ENCODE measurements around the gene C10orf71. TPM values are rescaled to one million over a fixed set of nuclear protein-coding genes. Genes with fewer than 3 reads are reported as not detected.

Gene C10orf71
- total RNA-seq, 1 experiment from 2014 or later: not detected

DNA sequence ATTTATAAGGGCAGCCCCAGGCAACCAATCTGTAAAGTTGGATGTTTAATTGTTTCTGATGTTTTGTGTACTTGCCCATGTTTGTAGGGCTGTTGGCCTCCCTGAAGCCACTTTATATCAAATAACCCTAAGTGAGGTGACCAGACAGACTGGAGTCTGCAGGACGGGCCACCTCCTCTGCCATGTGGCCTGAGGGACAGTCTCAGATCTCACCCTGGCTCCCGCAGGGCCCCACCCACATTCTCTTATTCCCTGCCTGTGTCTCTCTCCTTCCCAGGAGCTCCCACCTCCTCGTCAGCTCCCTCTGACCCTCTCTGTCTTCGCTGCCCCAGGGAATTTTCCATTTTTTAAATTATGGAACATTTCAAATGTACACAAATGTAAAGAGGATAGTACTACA, 9.5 kb upstream of the C10orf71 start:
- Histone ChIP-seq H3K27ac (ENCODE audit: low read depth, low read length, poor library complexity, severe bottlenecking) (no peak overlapping the region), H3K4me3 (ENCODE audit: low read depth, low read length, poor library complexity, severe bottlenecking) (no peak overlapping the region), H3K36me3 (ENCODE audit: insufficient read depth, low read length, poor library complexity, severe bottlenecking) (no peaks in the 10 kb centered on the region), H3K4me1 (ENCODE audit: insufficient read depth, low read length, poor library complexity, severe bottlenecking) (no peaks in the 10 kb centered on the region), H3K9me3 (ENCODE audit: low read depth, low read length, poor library complexity, severe bottlenecking) (no peaks in the 10 kb centered on the region), H3K27me3 (replicated peaks; ENCODE audit: insufficient read depth, low read depth, low read length, poor library complexity) (peaks cover 3% of the 10 kb centered on the region)
- ChIA-PET CTCF (no interaction called here), POLR2A (ENCODE audit: low non-redundant PET) (no interaction called here)
- DNase-seq (ENCODE audit: low spot score): no peak
- intact Hi-C loops (cut with micrococcal nuclease; ENCODE audit: unreplicated experiment): no loop called here
- no TSS peak for BruUV-seq (replicated peaks)
- TF ChIP-seq, protein P1, sequence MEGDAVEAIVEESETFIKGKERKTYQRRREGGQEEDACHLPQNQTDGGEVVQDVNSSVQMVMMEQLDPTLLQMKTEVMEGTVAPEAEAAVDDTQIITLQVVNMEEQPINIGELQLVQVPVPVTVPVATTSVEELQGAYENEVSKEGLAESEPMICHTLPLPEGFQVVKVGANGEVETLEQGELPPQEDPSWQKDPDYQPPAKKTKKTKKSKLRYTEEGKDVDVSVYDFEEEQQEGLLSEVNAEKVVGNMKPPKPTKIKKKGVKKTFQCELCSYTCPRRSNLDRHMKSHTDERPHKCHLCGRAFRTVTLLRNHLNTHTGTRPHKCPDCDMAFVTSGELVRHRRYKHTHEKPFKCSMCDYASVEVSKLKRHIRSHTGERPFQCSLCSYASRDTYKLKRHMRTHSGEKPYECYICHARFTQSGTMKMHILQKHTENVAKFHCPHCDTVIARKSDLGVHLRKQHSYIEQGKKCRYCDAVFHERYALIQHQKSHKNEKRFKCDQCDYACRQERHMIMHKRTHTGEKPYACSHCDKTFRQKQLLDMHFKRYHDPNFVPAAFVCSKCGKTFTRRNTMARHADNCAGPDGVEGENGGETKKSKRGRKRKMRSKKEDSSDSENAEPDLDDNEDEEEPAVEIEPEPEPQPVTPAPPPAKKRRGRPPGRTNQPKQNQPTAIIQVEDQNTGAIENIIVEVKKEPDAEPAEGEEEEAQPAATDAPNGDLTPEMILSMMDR (conservative IDR thresholded peaks at IDR 0.05; ENCODE audit: low read depth, low read length): no peak
- no peak for TF ChIP-seq EZH2 (IDR thresholded peaks at IDR 0.05; ENCODE audit: borderline replicate concordance, low read depth, low read length, poor library complexity, severe bottlenecking)

DNA sequence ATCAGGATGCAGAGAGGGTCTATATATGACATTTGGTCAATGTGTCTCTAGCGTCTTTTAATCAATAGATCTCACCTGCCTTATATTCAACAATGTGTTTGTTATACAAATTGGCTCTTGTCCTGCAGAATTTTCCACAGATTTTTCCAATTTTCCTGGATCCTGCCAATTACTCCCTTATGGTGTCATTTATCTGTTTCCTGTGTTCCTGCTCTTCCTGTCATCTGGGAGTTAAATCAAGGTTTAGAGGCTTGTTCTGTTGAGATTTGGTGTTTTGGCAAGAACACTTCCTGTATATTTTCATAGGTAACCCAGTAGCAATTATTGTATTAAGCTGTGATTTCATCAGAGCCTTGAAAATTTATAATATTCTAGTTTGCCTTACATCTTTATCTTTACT, 8.8 kb upstream of the C10orf71 start:
- ChIA-PET POLR2A (ENCODE audit: low non-redundant PET) (no interaction called here), CTCF (no interaction called here)
- no peak overlapping the region for H3K27ac ChIP-seq (ENCODE audit: low read depth, low read length, poor library complexity, severe bottlenecking)
- no peak for DNase-seq (ENCODE audit: low spot score)
- intact Hi-C loops (cut with micrococcal nuclease; ENCODE audit: unreplicated experiment): no loop called here
- no peak for TF ChIP-seq EZH2 (IDR thresholded peaks at IDR 0.05; ENCODE audit: borderline replicate concordance, low read depth, low read length, poor library complexity, severe bottlenecking)
- TF ChIP-seq, protein P1 (conservative IDR thresholded peaks at IDR 0.05; ENCODE audit: low read depth, low read length): no peak
- BruUV-seq (replicated peaks): no TSS peak
- no peaks in the 10 kb centered on the region for H3K36me3 ChIP-seq (ENCODE audit: insufficient read depth, low read length, poor library complexity, severe bottlenecking)
- no peaks in the 10 kb centered on the region for H3K4me1 ChIP-seq (ENCODE audit: insufficient read depth, low read length, poor library complexity, severe bottlenecking)
- peaks cover 3% of the 10 kb centered on the region for H3K27me3 ChIP-seq (replicated peaks; ENCODE audit: insufficient read depth, low read depth, low read length, poor library complexity)
- no peak overlapping the region for H3K4me3 ChIP-seq (ENCODE audit: low read depth, low read length, poor library complexity, severe bottlenecking)
- no peaks in the 10 kb centered on the region for H3K9me3 ChIP-seq (ENCODE audit: low read depth, low read length, poor library complexity, severe bottlenecking)

DNA sequence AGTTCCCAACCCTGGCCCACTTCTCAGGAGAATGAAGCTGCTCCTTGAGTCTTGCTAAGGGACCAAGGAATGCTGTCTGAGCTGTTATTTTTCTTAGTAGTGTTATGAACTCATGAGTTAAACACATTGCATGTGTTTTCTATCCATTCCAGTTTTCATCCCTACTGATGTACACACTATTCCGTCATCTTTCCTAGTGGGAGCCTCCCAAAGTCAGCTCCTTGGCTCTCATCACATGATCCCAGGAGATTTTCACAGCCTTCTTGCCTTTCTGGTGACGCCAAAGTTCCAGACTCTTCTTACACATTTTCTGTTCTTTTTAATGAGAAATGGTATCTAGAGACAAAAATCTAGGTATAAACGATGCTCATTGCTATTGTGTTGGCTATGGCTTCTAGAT, 8.4 kb upstream of the C10orf71 start:
- no peak overlapping the region for H3K27ac ChIP-seq (ENCODE audit: low read depth, low read length, poor library complexity, severe bottlenecking)
- intact Hi-C loops (cut with micrococcal nuclease; ENCODE audit: unreplicated experiment): no loop called here
- no peak for DNase-seq (ENCODE audit: low spot score)
- no peak for TF ChIP-seq EZH2 (IDR thresholded peaks at IDR 0.05; ENCODE audit: borderline replicate concordance, low read depth, low read length, poor library complexity, severe bottlenecking)
- TF ChIP-seq, protein P1 (conservative IDR thresholded peaks at IDR 0.05; ENCODE audit: low read depth, low read length): no peak
- CTCF ChIA-PET: no interaction called here
- H3K4me3 ChIP-seq (ENCODE audit: low read depth, low read length, poor library complexity, severe bottlenecking): no peak overlapping the region
- H3K27me3 ChIP-seq (replicated peaks; ENCODE audit: insufficient read depth, low read depth, low read length, poor library complexity): peaks cover 3% of the 10 kb centered on the region
- POLR2A ChIA-PET (ENCODE audit: low non-redundant PET): no interaction called here
- H3K36me3 ChIP-seq (ENCODE audit: insufficient read depth, low read length, poor library complexity, severe bottlenecking): no peaks in the 10 kb centered on the region
- H3K4me1 ChIP-seq (ENCODE audit: insufficient read depth, low read length, poor library complexity, severe bottlenecking): no peaks in the 10 kb centered on the region
- no peaks in the 10 kb centered on the region for H3K9me3 ChIP-seq (ENCODE audit: low read depth, low read length, poor library complexity, severe bottlenecking)
- BruUV-seq (replicated peaks): no TSS peak
